Endodermal cell (in vitro differentiated cells): Measurements from ENCODE around the gene AKAP8. TPM values are rescaled to one million over a fixed set of nuclear protein-coding genes. Genes with fewer than 3 reads are reported as not detected.
"Not testable (repeated sequence)": the region's sequence is repeated elsewhere in the genome, so short reads cannot be mapped to it uniquely, and the experiment has no call there.

Source experiments
- DNase-seq: peaks from one replicate; pipeline ENCODE4 v3.0.0-alpha.2; 2017
- H3K27ac ChIP-seq: 2 replicates; pipeline ENCODE4 v1.5.1; 2013; ENCODE audit warnings: mild to moderate bottlenecking, low read depth, low read length, moderate library complexity
- H3K27me3 ChIP-seq: 2 replicates; pipeline ENCODE4 v1.6.1; 2013; ENCODE audit warnings: mild to moderate bottlenecking, low read length, moderate library complexity; ENCODE audit not compliant: insufficient read depth, control insufficient read depth, poor library complexity, severe bottlenecking
- H3K36me3 ChIP-seq: 2 replicates; pipeline ENCODE4 v1.7.0; 2013; ENCODE audit warnings: mild to moderate bottlenecking, low read length, moderate library complexity; ENCODE audit not compliant: control insufficient read depth, insufficient read depth
- H3K4me1 ChIP-seq: one replicate; pipeline ENCODE4 v1.7.0; 2013; ENCODE audit warnings: low read length; ENCODE audit not compliant: control insufficient read depth, insufficient read depth
- H3K4me3 ChIP-seq: 2 replicates; pipeline ENCODE4 v1.5.1; 2013; ENCODE audit warnings: mild to moderate bottlenecking, low read length, moderate library complexity
- H3K9ac ChIP-seq: 2 replicates; pipeline ENCODE4 v1.6.1; 2013; ENCODE audit warnings: mild to moderate bottlenecking, low read length, moderate library complexity; ENCODE audit not compliant: poor library complexity, severe bottlenecking; ENCODE audit errors: extremely low read depth
- H3K9me3 ChIP-seq: 2 replicates; pipeline ENCODE4 v1.6.1; 2013; ENCODE audit warnings: mild to moderate bottlenecking, low read length, moderate library complexity; ENCODE audit not compliant: control insufficient read depth
- H3K27ac Mint-ChIP-seq: 2 replicates; pipeline ENCODE4 v1.8.0; 2020; ENCODE audit warnings: mixed read lengths
- H3K27me3 Mint-ChIP-seq: 2 replicates; pipeline ENCODE4 v1.8.0; 2021; ENCODE audit warnings: mild to moderate bottlenecking, mixed read lengths; ENCODE audit not compliant: insufficient read depth
- H3K36me3 Mint-ChIP-seq: 2 replicates; pipeline ENCODE4 v1.8.0; 2020; ENCODE audit warnings: low read depth, mixed read lengths
- H3K4me1 Mint-ChIP-seq: 2 replicates; pipeline ENCODE4 v1.8.0; 2020; ENCODE audit warnings: mixed read lengths
- H3K4me3 Mint-ChIP-seq: 2 replicates; pipeline ENCODE4 v1.8.0; 2020; ENCODE audit warnings: mild to moderate bottlenecking, moderate library complexity, mixed read lengths
- H3K9me3 Mint-ChIP-seq: 2 replicates; pipeline ENCODE4 v1.8.0; 2020; ENCODE audit warnings: mild to moderate bottlenecking, mixed read lengths
- WGBS, 2 experiments: methylation state at CpG; one replicate each; pipeline versions ENCODE4 v1.1.5 to v1.1.7; 2013; ENCODE audit warnings: missing lambda C conversion rate in 2 of 2, mixed read lengths in 1 of 2; ENCODE audit not compliant: insufficient coverage in 1 of 2, insufficient read length in 1 of 2; 5-methylcytosine and 5-hydroxymethylcytosine counted together
- total RNA-seq, 2 donors: library from RNA; stranded (reverse); fragmentation: NEBNext Ultra II Directional in 1 of 2; extraction: Animal tissue kit (Norgen Biotek cat#: 25700) in 1 of 2; gene quantifications; 2 replicates in 1 of 2; 3 replicates in 1 of 2; pipeline ENCODE4 v1.2.1, GENCODE V29; 2021
- TF ChIP-seq, protein P1 (sequence below): fragments of 200-600 bp; sonication (generic); conservative IDR thresholded peaks from 2 replicates; pipeline ENCODE4 v1.5.0; 2021; ENCODE audit warnings: antibody characterized with exemption, mild to moderate bottlenecking

Gene AKAP8
- total RNA-seq, 2 donors from 2014 or later = 34.9 to 39.6 TPM

DNA sequence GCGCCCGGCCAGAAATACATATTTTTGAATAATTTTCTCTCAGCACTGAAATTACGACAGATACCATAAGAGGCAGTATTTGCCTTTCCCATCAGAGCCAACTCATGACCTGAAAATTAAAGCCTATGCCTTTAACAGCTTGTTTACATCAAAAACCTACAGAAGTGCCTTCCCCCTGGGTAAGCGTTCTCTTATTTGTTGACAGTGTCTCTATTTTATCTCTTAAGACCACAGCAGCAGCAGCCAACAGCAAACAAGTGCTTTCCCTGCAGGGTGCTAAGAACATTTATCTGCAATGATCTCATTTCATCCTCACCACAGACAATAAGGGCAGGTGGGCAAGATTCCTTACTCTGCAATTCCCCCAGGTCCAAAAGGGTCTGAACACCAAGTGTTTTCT lies 33.2 kb upstream of the AKAP8 start:
- peaks cover 17% of the 10 kb centered on the region for H3K4me1 Mint-ChIP-seq
- peak; percentile 62 for DNase-seq
- peak overlapping the region; percentile 39 for H3K4me3 Mint-ChIP-seq
- H3K4me1 ChIP-seq = peaks cover 9% of the 10 kb centered on the region
- peak overlapping the region; percentile 85 for H3K27ac Mint-ChIP-seq
- TF ChIP-seq, protein P1, sequence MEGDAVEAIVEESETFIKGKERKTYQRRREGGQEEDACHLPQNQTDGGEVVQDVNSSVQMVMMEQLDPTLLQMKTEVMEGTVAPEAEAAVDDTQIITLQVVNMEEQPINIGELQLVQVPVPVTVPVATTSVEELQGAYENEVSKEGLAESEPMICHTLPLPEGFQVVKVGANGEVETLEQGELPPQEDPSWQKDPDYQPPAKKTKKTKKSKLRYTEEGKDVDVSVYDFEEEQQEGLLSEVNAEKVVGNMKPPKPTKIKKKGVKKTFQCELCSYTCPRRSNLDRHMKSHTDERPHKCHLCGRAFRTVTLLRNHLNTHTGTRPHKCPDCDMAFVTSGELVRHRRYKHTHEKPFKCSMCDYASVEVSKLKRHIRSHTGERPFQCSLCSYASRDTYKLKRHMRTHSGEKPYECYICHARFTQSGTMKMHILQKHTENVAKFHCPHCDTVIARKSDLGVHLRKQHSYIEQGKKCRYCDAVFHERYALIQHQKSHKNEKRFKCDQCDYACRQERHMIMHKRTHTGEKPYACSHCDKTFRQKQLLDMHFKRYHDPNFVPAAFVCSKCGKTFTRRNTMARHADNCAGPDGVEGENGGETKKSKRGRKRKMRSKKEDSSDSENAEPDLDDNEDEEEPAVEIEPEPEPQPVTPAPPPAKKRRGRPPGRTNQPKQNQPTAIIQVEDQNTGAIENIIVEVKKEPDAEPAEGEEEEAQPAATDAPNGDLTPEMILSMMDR = no peak
- H3K9me3 Mint-ChIP-seq = no peaks in the 10 kb centered on the region
- peaks cover 51% of the 10 kb centered on the region for H3K36me3 ChIP-seq
- peaks cover 35% of the 10 kb centered on the region for H3K36me3 Mint-ChIP-seq
- H3K27ac ChIP-seq = no peak overlapping the region
- H3K4me3 ChIP-seq = peak overlapping the region; percentile 59
- 69 to 85% methylated on average over 4 of the region's 4 CpGs for WGBS, 2 experiments
- no peaks in the 10 kb centered on the region for H3K27me3 Mint-ChIP-seq
- H3K27me3 ChIP-seq = no peaks in the 10 kb centered on the region
- no peak overlapping the region for H3K9ac ChIP-seq
- no peaks in the 10 kb centered on the region for H3K9me3 ChIP-seq

DNA sequence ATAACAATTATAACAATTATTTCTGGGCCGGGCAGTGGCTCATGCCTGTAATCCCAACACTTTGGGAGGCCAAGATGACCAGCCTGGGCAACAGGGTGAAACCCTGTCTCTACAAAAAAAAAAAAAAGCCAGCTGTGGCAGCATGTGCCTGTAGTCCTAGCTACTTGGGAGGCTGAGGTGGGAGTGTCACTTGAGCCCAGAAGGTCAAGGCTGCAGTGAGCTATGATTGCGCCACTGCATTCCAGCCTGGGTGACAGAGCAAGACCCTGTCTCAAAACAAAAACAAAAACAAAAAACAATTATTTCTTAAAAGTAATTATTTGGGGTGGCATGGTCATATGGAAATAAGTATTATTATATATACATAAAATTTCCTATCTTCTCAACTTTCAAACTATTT lies 31.8 kb upstream of the AKAP8 start:
- not testable (repeated sequence) for H3K27ac Mint-ChIP-seq, DNase-seq, H3K9ac ChIP-seq, H3K9me3 ChIP-seq, H3K27me3 Mint-ChIP-seq, H3K4me1 ChIP-seq, H3K4me3 ChIP-seq, H3K9me3 Mint-ChIP-seq, H3K27me3 ChIP-seq, H3K4me3 Mint-ChIP-seq, H3K27ac ChIP-seq
- WGBS, 2 experiments = 89% methylated on average over 2 of the region's 2 CpGs; no CpG with 5 or more reads in 1 of the 2 experiments
- peaks cover 12% of the 10 kb centered on the region for H3K4me1 Mint-ChIP-seq
- H3K36me3 Mint-ChIP-seq = peaks cover 37% of the 10 kb centered on the region
- peaks cover 49% of the 10 kb centered on the region for H3K36me3 ChIP-seq

DNA sequence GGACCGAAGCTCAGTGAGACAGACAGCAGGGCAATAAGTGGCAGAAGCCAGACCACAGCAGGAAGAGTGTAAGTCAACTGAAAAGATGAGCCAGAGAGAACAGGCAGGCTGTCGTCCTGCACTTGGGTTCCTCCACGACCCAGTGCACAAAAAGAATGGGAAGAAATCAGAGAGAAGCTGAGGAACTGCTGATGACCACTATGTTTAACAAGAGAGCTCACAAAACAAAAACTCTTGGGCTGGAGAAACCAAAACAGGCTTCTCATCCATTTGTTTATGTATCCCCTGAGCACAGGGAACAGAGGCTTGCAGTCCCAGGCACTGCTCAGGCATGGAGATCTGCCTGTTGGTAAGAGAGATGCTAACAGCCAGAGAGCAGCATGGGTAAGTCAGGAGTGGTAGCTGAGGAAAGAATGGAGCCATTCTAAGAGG lies 25.2 kb upstream of the AKAP8 start:
- Histone ChIP-seq H3K4me1 (peaks cover 10% of the 10 kb centered on the region), H3K4me3 (no peak overlapping the region), H3K9me3 (no peaks in the 10 kb centered on the region), H3K27ac (no peak overlapping the region), H3K27me3 (no peaks in the 10 kb centered on the region), H3K9ac (no peak overlapping the region), H3K36me3 (peaks cover 57% of the 10 kb centered on the region)
- Mint-ChIP-seq H3K27ac (peak overlapping the region; percentile 53), H3K4me1 (peaks cover 11% of the 10 kb centered on the region), H3K4me3 (no peak overlapping the region), H3K27me3 (no peaks in the 10 kb centered on the region), H3K9me3 (no peaks in the 10 kb centered on the region), H3K36me3 (peaks cover 54% of the 10 kb centered on the region)
- DNase-seq = peak; percentile 11
- TF ChIP-seq, protein P1 = no peak
- 91 to 100% methylated on average over 3 of the region's 3 CpGs for WGBS, 2 experiments
